DOHH2 (cell line): ENCODE data around the gene EGR2.

Experiments used
- H3F3A ChIP-seq: fragments of 200-600 bp; sonication (generic), shearing (Covaris generic); 2 replicates; pipeline ENCODE4 v1.6.0; 2016; ENCODE audit warnings: antibody characterized with exemption, mild to moderate bottlenecking; ENCODE audit not compliant: control insufficient read depth, insufficient read depth
- H3K27ac ChIP-seq: fragments of 200-600 bp; sonication (generic); 2 replicates; pipeline ENCODE4 v1.5.1; 2014; ENCODE audit warnings: low read depth, mild to moderate bottlenecking, low read length, moderate library complexity
- H3K27me3 ChIP-seq: fragments of 200-600 bp; sonication (generic); 2 replicates; pipeline ENCODE4 v1.6.1; 2014; ENCODE audit warnings: mild to moderate bottlenecking, low read length, mixed read lengths; ENCODE audit not compliant: control insufficient read depth
- H3K36me3 ChIP-seq: fragments of 200-600 bp; sonication (generic); 2 replicates; pipeline ENCODE4 v1.6.1; 2014; ENCODE audit warnings: mild to moderate bottlenecking, low read length, moderate library complexity, mixed read lengths; ENCODE audit not compliant: control insufficient read depth
- H3K4me1 ChIP-seq: fragments of 200-600 bp; sonication (generic); 2 replicates; pipeline ENCODE4 v1.6.1; 2014; ENCODE audit warnings: mild to moderate bottlenecking, low read length, mixed read lengths; ENCODE audit not compliant: control insufficient read depth
- H3K4me2 ChIP-seq: fragments of 200-600 bp; sonication (generic); 2 replicates; pipeline ENCODE4 v1.6.0; 2014; ENCODE audit warnings: mild to moderate bottlenecking, low read length, moderate library complexity
- H3K4me3 ChIP-seq: fragments of 200-600 bp; sonication (generic); 2 replicates; pipeline ENCODE4 v1.5.1; 2014; ENCODE audit warnings: mild to moderate bottlenecking, low read length, mixed read lengths
- H3K79me2 ChIP-seq: fragments of 200-600 bp; sonication (generic); 2 replicates; pipeline ENCODE4 v1.6.1; 2014; ENCODE audit warnings: mild to moderate bottlenecking, low read length, mixed read lengths; ENCODE audit not compliant: control insufficient read depth
- H3K9me2 ChIP-seq: fragments of 200-600 bp; sonication (generic); replicated peaks from 2 replicates; pipeline ENCODE4 v1.6.1; 2014; ENCODE audit warnings: mild to moderate bottlenecking, low read length, mixed read lengths; ENCODE audit not compliant: control insufficient read depth
- H3K9me3 ChIP-seq: fragments of 200-600 bp; sonication (generic); 2 replicates; pipeline ENCODE4 v1.6.1; 2014; ENCODE audit warnings: antibody characterized with exemption, low read length, mixed read lengths; ENCODE audit not compliant: control insufficient read depth, insufficient read depth
- H4K20me1 ChIP-seq: fragments of 200-600 bp; sonication (generic); 2 replicates; pipeline ENCODE4 v1.6.0; 2014; ENCODE audit warnings: low read depth, mild to moderate bottlenecking, antibody characterized with exemption, low read length, moderate library complexity; ENCODE audit not compliant: control insufficient read depth, insufficient read depth
- EZH2phosphoT487 ChIP-seq: fragments of 200-600 bp; sonication (generic); IDR thresholded peaks from 2 replicates; pipeline ENCODE4 v1.6.1; 2017; ENCODE audit warnings: borderline replicate concordance, mild to moderate bottlenecking, antibody characterized with exemption, low read length, moderate library complexity, mixed read lengths
- TF ChIP-seq, protein P1 (sequence below): fragments of 200-600 bp; sonication (generic); IDR thresholded peaks from one replicate; pipeline ENCODE4 v1.5.1; 2014; ENCODE audit warnings: antibody characterized with exemption, mild to moderate bottlenecking, low read depth, low read length; ENCODE audit not compliant: poor library complexity, severe bottlenecking

The EGR2 gene

DNA sequence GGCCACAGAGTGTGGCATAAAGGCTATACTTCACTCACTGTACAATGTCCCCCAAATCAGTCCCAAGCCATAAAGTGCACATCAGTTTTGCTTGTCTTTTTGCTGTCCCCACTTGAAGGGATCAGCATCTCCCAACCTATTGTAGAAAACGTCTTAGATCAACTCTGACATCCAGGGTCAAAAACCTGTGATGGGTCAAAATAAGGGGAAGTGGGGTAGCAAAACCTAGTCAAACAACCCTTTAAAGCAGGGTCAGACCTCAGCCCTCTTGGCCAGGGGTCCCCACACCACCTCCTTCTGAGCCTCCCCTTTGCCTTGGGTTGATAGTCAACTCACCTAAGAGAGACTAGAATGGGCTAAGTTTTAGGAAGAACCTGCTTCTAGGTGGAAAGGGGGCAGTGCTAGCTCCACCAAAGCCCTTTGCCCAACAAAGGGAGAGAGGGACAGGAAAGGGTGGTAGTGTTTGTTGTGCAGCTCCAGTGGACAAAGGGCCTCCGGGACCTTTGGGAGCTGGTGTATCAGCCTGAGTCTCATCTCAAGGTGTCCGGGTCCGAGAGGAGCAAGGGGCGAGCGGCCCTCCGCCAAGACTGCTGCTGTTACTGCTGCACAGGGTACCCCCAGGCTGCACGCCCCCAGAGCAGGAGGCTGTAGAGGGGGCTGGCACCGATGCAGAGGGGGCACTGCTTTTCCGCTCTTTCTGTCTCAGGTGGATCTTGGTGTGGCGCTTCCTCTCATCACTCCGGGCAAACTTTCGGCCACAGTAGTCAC is 3.3 kb downstream of the EGR2 start:
- no peak overlapping the region for H3K4me2 ChIP-seq
- H3F3A ChIP-seq: peaks cover 30% of the 10 kb centered on the region
- H3K36me3 ChIP-seq: peaks cover 26% of the 10 kb centered on the region
- no peak overlapping the region for H3K27ac ChIP-seq
- H3K27me3 ChIP-seq: peaks cover 23% of the 10 kb centered on the region
- H3K9me3 ChIP-seq: no peaks in the 10 kb centered on the region
- peaks cover 11% of the 10 kb centered on the region for H4K20me1 ChIP-seq
- H3K4me1 ChIP-seq: peaks cover 37% of the 10 kb centered on the region
- H3K4me3 ChIP-seq: no peak overlapping the region
- H3K79me2 ChIP-seq: peaks cover 18% of the 10 kb centered on the region
- TF ChIP-seq EZH2phosphoT487: no peak
- TF ChIP-seq, protein P1, sequence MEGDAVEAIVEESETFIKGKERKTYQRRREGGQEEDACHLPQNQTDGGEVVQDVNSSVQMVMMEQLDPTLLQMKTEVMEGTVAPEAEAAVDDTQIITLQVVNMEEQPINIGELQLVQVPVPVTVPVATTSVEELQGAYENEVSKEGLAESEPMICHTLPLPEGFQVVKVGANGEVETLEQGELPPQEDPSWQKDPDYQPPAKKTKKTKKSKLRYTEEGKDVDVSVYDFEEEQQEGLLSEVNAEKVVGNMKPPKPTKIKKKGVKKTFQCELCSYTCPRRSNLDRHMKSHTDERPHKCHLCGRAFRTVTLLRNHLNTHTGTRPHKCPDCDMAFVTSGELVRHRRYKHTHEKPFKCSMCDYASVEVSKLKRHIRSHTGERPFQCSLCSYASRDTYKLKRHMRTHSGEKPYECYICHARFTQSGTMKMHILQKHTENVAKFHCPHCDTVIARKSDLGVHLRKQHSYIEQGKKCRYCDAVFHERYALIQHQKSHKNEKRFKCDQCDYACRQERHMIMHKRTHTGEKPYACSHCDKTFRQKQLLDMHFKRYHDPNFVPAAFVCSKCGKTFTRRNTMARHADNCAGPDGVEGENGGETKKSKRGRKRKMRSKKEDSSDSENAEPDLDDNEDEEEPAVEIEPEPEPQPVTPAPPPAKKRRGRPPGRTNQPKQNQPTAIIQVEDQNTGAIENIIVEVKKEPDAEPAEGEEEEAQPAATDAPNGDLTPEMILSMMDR: no peak
- H3K9me2 ChIP-seq: no peaks in the 10 kb centered on the region

DNA sequence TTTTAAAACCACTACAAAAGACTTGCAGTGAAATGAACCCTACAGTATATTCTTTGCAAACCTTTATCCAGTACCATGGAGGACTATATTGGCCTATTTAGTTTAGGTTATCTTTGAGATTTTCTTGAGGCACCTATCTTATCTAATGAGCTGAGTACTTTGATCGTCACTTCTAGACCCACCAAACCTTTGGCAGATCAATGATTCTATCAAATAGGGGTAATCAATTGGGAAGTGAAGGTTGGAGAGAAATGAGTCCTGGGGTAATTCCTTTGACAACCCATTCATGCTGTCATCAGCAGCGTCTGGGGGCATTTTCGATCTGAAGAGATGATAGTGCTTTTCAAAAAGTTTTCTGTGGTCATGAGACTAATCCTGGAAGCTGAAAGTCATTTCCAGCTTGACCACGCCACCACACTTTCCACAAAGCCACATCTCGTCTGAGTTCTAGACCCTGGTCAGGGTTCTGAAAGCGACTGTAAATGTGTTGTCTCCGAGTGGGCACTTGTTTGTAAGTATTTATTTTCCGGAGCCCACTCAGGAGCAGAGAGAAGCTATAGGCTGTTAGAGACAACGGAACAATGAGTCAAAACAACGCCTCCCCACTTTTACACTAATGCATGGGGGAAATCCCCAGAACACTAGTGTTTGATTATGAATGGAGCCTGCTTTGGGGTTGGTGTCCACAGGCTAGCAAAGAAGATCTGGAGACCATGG is 4.8 kb downstream of the EGR2 start:
- Histone ChIP-seq H3K27ac (no peak overlapping the region), H3K4me1 (peaks cover 46% of the 10 kb centered on the region), H3K4me2 (no peak overlapping the region), H3F3A (peaks cover 26% of the 10 kb centered on the region), H4K20me1 (peaks cover 24% of the 10 kb centered on the region), H3K79me2 (peaks cover 34% of the 10 kb centered on the region), H3K36me3 (peaks cover 41% of the 10 kb centered on the region), H3K27me3 (peaks cover 23% of the 10 kb centered on the region), H3K9me2 (no peaks in the 10 kb centered on the region), H3K9me3 (no peaks in the 10 kb centered on the region), H3K4me3 (no peak overlapping the region)
- TF ChIP-seq, protein P1: no peak
- no peak for TF ChIP-seq EZH2phosphoT487

DNA sequence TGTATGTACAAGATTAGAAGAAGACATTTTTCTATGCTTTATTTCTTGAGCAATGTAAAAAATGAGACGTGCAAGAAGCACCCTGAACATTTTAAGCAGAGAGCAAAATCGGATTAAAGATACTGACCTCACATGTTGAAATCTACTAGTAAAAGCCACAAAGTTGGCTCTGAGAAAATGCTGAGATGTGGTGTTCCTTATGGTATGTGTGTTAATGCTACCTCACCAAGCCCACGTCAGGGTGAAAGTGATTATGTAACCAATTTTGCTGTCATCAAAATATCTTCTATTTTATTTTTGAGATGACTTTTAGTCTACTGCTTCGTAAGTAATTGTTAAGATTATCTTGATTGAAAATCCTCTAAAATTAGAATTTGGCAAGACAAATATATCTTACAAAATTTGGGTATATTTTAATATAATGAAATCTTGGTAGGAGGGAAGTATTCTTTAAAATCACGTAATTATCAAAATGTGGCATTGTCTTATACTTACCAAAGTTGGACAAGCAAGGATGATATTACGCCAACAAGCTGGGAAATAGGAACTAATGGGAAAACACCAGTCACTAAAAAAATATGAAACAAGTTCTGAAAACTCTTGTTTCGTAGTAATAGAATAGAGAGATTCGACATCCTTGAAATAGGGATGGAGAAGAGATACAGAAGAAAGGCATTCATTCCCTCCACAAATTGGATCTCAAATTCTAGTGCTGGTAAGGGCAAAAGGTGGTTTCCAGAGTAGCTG is 5.8 kb downstream of the EGR2 start:
- Histone ChIP-seq H4K20me1 (peaks cover 28% of the 10 kb centered on the region), H3F3A (peaks cover 26% of the 10 kb centered on the region), H3K79me2 (peaks cover 44% of the 10 kb centered on the region), H3K27me3 (peaks cover 17% of the 10 kb centered on the region), H3K9me3 (no peaks in the 10 kb centered on the region), H3K36me3 (peaks cover 49% of the 10 kb centered on the region), H3K9me2 (no peaks in the 10 kb centered on the region), H3K4me1 (peaks cover 42% of the 10 kb centered on the region), H3K27ac (no peak overlapping the region), H3K4me3 (no peak overlapping the region), H3K4me2 (no peak overlapping the region)
- TF ChIP-seq, protein P1: no peak
- no peak for TF ChIP-seq EZH2phosphoT487
